Measurements from ENCODE around the gene PPA2. TPM values are rescaled to one million over a fixed set of nuclear protein-coding genes. Genes with fewer than 3 reads are reported as not detected.

The PPA2 gene
- total and polyA plus RNA-seq, 4 donors = 69.3 to 113 (median 82.7) TPM

DNA sequence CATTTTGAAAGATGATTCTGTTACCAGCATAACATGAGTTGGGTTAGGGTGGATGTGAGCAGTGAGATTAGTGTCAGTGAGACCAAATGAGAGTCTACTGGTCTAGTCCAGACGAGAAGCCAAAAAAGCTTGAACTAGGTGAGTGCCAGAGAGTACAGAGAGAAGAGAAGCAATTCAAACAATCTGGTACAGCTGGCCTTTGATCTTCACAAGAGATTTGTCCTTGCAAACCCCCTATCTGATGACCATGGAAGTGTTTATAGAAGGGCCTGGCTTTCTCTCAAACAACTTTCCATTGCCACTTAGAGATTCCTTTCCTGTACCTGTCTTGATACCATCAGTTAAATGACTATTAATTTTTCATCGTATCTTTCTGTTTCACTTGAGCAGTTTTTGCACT lies 128.5 kb downstream of the PPA2 start:
- Histone ChIP-seq H3K36me3 (ENCODE audit: control insufficient read depth, insufficient read depth, low read length) (no peaks in the 10 kb centered on the region), H3K4me1 (ENCODE audit: control insufficient read depth, insufficient read depth, low read length) (peaks cover 3% of the 10 kb centered on the region), H3K9me3 (ENCODE audit: control insufficient read depth, insufficient read depth, low read length) (no peaks in the 10 kb centered on the region), H3K27me3 (ENCODE audit: control insufficient read depth, insufficient read depth, low read length) (no peaks in the 10 kb centered on the region), H3K4me3 (ENCODE audit: low read depth, low read length) (no peak overlapping the region), H3K27ac (ENCODE audit: low read depth, low read length) (no peak overlapping the region)
- DNase-seq (ENCODE audit: low read depth in 4 of 6, low spot score in 6 of 6) = no peak
- WGBS (ENCODE audit: insufficient coverage) = 71% methylated on average over 2 of the region's 2 CpGs

DNA sequence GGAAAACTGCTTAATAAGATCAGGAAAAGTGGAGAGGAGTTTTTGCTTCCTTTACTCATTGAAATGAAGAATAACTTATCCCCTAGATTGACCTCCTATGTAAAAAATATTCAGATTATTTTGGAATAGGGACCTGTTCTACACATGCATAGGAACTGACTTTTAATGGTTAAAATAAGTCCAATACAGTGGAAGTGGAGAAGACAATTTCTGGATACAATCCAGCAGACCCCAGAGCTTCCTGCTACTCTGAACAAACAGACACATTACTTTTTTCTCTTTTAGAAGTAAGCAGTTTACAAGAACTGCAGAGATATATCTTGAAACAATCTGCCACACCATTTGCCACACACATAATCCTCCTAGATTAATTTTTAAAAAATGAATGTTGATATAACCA lies 129.7 kb downstream of the PPA2 start:
- Histone ChIP-seq H3K9me3 (ENCODE audit: control insufficient read depth, insufficient read depth, low read length) (no peaks in the 10 kb centered on the region), H3K4me3 (ENCODE audit: low read depth, low read length) (no peak overlapping the region), H3K27me3 (ENCODE audit: control insufficient read depth, insufficient read depth, low read length) (no peaks in the 10 kb centered on the region), H3K4me1 (ENCODE audit: control insufficient read depth, insufficient read depth, low read length) (peaks cover 3% of the 10 kb centered on the region), H3K27ac (ENCODE audit: low read depth, low read length) (no peak overlapping the region), H3K36me3 (ENCODE audit: control insufficient read depth, insufficient read depth, low read length) (no peaks in the 10 kb centered on the region)
- DNase-seq (ENCODE audit: low read depth in 4 of 6, low spot score in 6 of 6) = no peak

DNA sequence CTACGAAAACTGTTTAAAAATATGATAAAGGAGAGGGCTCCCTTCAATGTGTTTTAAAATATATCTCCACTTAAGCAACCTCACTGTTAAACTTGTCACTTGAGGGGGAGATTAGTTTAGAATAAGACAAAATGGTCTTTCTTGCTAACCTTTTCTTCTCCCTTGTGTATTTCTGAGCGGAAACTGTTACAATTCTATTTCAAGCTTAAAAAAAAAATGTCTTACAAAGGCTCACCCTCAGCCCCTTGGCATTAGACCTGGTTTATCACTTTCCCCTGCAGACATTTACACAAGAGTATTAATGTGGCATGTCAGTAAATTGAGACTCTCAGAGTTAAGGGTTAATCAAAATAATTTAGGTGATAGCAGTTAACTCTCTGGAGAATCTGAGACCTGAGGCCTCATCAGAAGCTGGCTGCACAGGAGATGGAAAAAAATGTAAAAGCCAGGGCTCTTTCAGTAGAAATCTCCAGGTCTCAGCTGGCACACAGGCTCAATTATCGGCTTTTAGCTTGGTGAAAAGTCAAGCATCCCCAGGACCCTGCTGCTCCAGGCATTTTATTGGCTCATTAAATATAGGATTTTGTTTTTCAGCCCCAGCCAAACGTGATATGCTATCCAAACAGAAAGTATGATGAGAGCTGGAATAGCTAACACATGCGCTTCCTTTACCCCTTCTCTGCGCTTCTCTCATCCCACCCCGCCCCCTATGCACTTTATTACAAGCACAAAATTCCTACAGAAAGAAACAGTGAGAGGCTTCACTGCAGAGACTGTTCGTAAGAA lies 130.5 kb downstream of the PPA2 start:
- peaks cover 3% of the 10 kb centered on the region for H3K4me1 ChIP-seq (ENCODE audit: control insufficient read depth, insufficient read depth, low read length)
- H3K27me3 ChIP-seq (ENCODE audit: control insufficient read depth, insufficient read depth, low read length) = no peaks in the 10 kb centered on the region
- peak in 2 of 6 donors; percentile 59 to 73 for DNase-seq (ENCODE audit: low read depth in 4 of 6, low spot score in 6 of 6)
- no peaks in the 10 kb centered on the region for H3K9me3 ChIP-seq (ENCODE audit: control insufficient read depth, insufficient read depth, low read length)
- peak overlapping the region; percentile 13 for H3K4me3 ChIP-seq (ENCODE audit: low read depth, low read length)
- no peak overlapping the region for H3K27ac ChIP-seq (ENCODE audit: low read depth, low read length)
- WGBS (ENCODE audit: insufficient coverage) = no CpG with 5 or more reads among the region's 8 CpGs
- H3K36me3 ChIP-seq (ENCODE audit: control insufficient read depth, insufficient read depth, low read length) = no peaks in the 10 kb centered on the region

DNA sequence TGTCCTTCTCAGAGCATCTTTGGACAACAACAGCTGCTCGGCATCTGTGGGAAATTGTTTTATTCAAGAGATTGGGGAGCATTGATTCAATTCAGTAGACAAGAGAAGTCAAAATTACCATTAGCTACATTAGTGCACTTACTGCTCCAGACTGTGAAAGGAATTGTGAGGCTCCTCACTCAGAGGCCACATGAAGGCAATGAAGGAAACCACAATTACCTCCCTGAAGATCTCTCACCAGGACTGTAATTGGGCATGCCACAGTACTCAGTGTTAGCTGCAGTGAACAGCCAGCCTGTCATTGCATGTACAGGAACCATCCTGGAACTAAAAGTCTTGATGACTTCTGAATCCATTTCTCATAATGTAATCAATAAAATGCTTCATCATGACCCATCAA lies 144.8 kb downstream of the PPA2 start:
- no peak overlapping the region for H3K4me3 ChIP-seq (ENCODE audit: low read depth, low read length)
- WGBS (ENCODE audit: insufficient coverage) = no CpG with 5 or more reads among the region's 1 CpG
- H3K27ac ChIP-seq (ENCODE audit: low read depth, low read length) = no peak overlapping the region

DNA sequence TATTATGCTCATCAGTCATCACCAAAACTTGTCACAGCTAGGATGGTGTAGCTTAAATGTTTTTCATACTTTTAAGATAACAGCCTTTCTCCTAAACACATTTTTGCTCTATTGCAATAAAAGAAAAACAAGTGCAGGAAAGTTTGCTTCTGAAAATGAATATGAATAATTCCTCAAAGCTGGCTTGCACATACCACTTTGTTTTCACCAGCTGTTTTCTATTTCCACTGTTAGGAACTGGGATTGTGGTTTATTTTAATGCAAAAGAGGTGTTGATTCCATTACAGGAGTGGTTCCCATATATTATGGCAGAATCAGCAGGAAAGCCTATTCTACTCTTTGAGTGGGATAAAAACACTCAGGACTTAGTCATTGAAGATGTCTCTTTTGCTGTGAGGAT lies 145.9 kb downstream of the PPA2 start:
- Histone ChIP-seq H3K4me3 (ENCODE audit: low read depth, low read length) (no peak overlapping the region), H3K27ac (ENCODE audit: low read depth, low read length) (no peak overlapping the region), H3K4me1 (ENCODE audit: control insufficient read depth, insufficient read depth, low read length) (no peaks in the 10 kb centered on the region), H3K36me3 (ENCODE audit: control insufficient read depth, insufficient read depth, low read length) (no peaks in the 10 kb centered on the region), H3K9me3 (ENCODE audit: control insufficient read depth, insufficient read depth, low read length) (no peaks in the 10 kb centered on the region), H3K27me3 (ENCODE audit: control insufficient read depth, insufficient read depth, low read length) (no peaks in the 10 kb centered on the region)
- DNase-seq (ENCODE audit: low read depth in 4 of 6, low spot score in 6 of 6) = no peak

More for the DNA sequence above, 144.8 kb downstream of the PPA2 start:
- no peaks in the 10 kb centered on the region for H3K9me3 ChIP-seq (ENCODE audit: control insufficient read depth, insufficient read depth, low read length)
- DNase-seq (ENCODE audit: low read depth in 4 of 6, low spot score in 6 of 6) = peak in 1 of 6 donors; percentile 64
- no peaks in the 10 kb centered on the region for H3K27me3 ChIP-seq (ENCODE audit: control insufficient read depth, insufficient read depth, low read length)
- H3K4me1 ChIP-seq (ENCODE audit: control insufficient read depth, insufficient read depth, low read length) = no peaks in the 10 kb centered on the region
- H3K36me3 ChIP-seq (ENCODE audit: control insufficient read depth, insufficient read depth, low read length) = no peaks in the 10 kb centered on the region

DNA sequence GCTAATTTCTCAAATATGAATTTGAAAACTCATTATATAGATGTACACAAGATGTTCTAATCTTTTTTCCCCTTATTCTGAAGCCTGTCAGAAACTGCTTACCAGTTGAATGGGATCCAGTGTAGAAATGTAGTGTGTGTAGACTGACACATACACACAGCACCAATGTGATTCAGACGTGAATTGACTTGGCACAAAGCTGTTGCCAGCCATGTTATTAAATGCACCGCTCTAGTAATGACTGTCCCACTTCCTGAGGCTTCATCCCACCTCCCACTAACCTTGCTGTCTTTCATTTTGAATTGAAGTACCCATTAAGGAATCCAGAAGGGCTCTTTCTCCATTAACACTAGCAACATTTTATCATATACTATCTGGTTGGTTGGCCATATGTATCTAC lies 146.6 kb downstream of the PPA2 start:
- 100% methylated on average over 2 of the region's 2 CpGs for WGBS (ENCODE audit: insufficient coverage)

More for the DNA sequence above, 146.6 kb downstream of the PPA2 start:
- H3K4me3 ChIP-seq (ENCODE audit: low read depth, low read length) = no peak overlapping the region
- no peaks in the 10 kb centered on the region for H3K9me3 ChIP-seq (ENCODE audit: control insufficient read depth, insufficient read depth, low read length)
- no peak for DNase-seq (ENCODE audit: low read depth in 4 of 6, low spot score in 6 of 6)
- no peaks in the 10 kb centered on the region for H3K36me3 ChIP-seq (ENCODE audit: control insufficient read depth, insufficient read depth, low read length)
- no peak overlapping the region for H3K27ac ChIP-seq (ENCODE audit: low read depth, low read length)
- no peaks in the 10 kb centered on the region for H3K27me3 ChIP-seq (ENCODE audit: control insufficient read depth, insufficient read depth, low read length)
- H3K4me1 ChIP-seq (ENCODE audit: control insufficient read depth, insufficient read depth, low read length) = no peaks in the 10 kb centered on the region

Small RNA genes lying within 50 kb of the gene (small RNA-seq; reads per million reads assigned to genes)
- not detected for gene RNU6-553P (ENCODE audit: low replicate concordance)

Other genes with a start within 250 kb of the PPA2 start
- under 1 TPM in 1 of 2 donors, not detected in 1; 0.11 TPM for gene ARHGEF38, start 78.6 kb upstream of the PPA2 start, total RNA-seq
- 1 to 10 TPM in 1 of 2 donors, under 1 TPM in 1; 0.40 to 1.3 TPM for gene ARHGEF38, start 78.6 kb upstream of the PPA2 start, polyA plus RNA-seq (ENCODE audit: insufficient read length in 2 of 2)
- gene INTS12, start 234.6 kb upstream of the PPA2 start, total RNA-seq = 10 to 100 TPM; 21.2 to 24.5 TPM
- gene INTS12, start 234.6 kb upstream of the PPA2 start, polyA plus RNA-seq (ENCODE audit: insufficient read length in 2 of 2) = 10 to 100 TPM; 30.9 to 31.3 TPM
- 10 to 100 TPM; 17.2 to 25.0 TPM for gene GSTCD, start 234.7 kb upstream of the PPA2 start, total RNA-seq
- gene GSTCD, start 234.7 kb upstream of the PPA2 start, polyA plus RNA-seq (ENCODE audit: insufficient read length in 2 of 2) = 10 to 100 TPM in 1 of 2 donors, 1 to 10 TPM in 1; 9.9 to 13.0 TPM

All from spinal cord (tissue), 10 donors.